ENCODE results near the gene KRTAP4-5.
"Not testable (repeated sequence)": the region's sequence is repeated elsewhere in the genome, so short reads cannot be mapped to it uniquely, and the experiment has no call there.

KRTAP4-5 gene

DNA sequence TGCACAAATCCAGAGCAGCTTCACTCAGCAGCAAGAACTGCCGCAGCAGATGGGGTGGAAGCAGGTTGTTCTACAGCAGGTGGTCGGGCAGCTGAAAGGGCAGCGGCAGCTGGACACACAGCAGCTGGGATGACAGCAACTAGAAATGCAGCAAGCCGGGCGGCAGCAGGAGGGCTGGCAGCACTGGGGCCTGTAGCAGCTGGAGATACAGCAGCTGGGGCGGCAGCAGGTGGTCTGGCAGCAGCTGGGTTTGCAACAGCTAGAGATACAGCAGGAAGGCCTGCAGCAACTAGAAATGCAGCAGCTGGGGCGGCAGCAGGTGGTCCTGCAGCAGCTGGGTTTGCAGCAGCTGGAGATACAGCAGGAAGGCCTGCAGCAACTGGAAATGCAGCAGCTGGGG, 17.9 kb upstream of the KRTAP4-5 start:
- no peak for DNase-seq (ENCODE audit: low spot score in 2 of 2)
- in situ Hi-C loops (cut with MboI; ENCODE audit: low sequenced_read_pairs), result no loop called here
- no peak overlapping the region for H3K4me3 ChIP-seq
- H3K4me1 ChIP-seq, result no peaks in the 10 kb centered on the region
- no peaks in the 10 kb centered on the region for H3K36me3 ChIP-seq (replicated peaks)
- no peaks in the 10 kb centered on the region for H3K9me3 ChIP-seq
- peaks cover 3% of the 10 kb centered on the region; the same call in 1 of the 2 replicates for H3K27me3 ChIP-seq (ENCODE audit: low read depth)

- Histone ChIP-seq H3K4me3 (no peak overlapping the region), H3K36me3 (replicated peaks) (no peaks in the 10 kb centered on the region), H3K9me3 (no peaks in the 10 kb centered on the region), H3K4me1 (no peaks in the 10 kb centered on the region), H3K27me3 (ENCODE audit: low read depth) (peaks cover 6% of the 10 kb centered on the region; the same call in 1 of the 2 replicates)
- in situ Hi-C loops (cut with MboI; ENCODE audit: low sequenced_read_pairs), result no loop called here
- DNase-seq (ENCODE audit: low spot score in 2 of 2), result no peak
Observed at GRCh38 chr17:41163828-41164227, 14.2 kb upstream of the KRTAP4-5 start.

GRCh38 chr17:41160648-41161047, 11.0 kb upstream of the KRTAP4-5 start, which contains the start of gene KRTAP4-4:
TSS of gene KRTAP4-4 (minus strand) at chr17:41160748. CDS start at chr17:41160691, 57 bp downstream.
- H3K36me3 ChIP-seq (replicated peaks), result no peaks in the 10 kb centered on the region
- DNase-seq (ENCODE audit: low spot score in 2 of 2), result no peak
- H3K4me1 ChIP-seq, result no peaks in the 10 kb centered on the region
- H3K9me3 ChIP-seq, result no peaks in the 10 kb centered on the region
- peaks cover 6% of the 10 kb centered on the region; the same call in 1 of the 2 replicates for H3K27me3 ChIP-seq (ENCODE audit: low read depth)
- H3K4me3 ChIP-seq, result no peak within 1 kb of the TSS
- in situ Hi-C loops (cut with MboI; ENCODE audit: low sequenced_read_pairs), result no loop called here

GRCh38 chr17:41160190-41160589, 10.6 kb upstream of the KRTAP4-5 start:
- DNase-seq (ENCODE audit: low spot score in 2 of 2); H3K9me3 ChIP-seq; H3K36me3 ChIP-seq (replicated peaks); in situ Hi-C loops (cut with MboI; ENCODE audit: low sequenced_read_pairs); H3K27me3 ChIP-seq (ENCODE audit: low read depth); H3K4me3 ChIP-seq; H3K4me1 ChIP-seq: not testable (repeated sequence)

DNA sequence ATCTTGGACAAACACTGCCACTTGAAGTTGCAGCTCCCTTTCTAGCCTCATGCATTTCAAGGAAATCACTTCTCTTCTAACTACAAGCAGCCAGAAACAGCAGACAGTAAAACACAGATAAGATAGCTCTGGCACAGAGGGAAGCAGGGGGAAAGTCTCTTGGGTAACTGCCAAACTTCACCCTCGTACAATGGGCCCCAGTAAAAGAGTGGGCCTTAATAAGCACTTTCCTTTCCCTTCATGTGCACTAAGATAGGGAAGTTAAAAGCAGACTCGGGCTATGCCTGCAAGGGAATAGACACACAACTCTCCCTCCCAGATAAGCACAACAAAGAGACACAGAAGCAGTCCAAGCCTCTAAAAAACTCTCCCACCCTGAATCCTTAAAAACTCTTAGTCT, 4.2 kb upstream of the KRTAP4-5 start:
- Histone ChIP-seq H3K4me3 (no peak overlapping the region), H3K36me3 (replicated peaks) (no peaks in the 10 kb centered on the region), H3K9me3 (no peaks in the 10 kb centered on the region), H3K27me3 (ENCODE audit: low read depth) (peaks cover 5% of the 10 kb centered on the region; the same call in 1 of the 2 replicates), H3K4me1 (no peaks in the 10 kb centered on the region)
- no peak for DNase-seq (ENCODE audit: low spot score in 2 of 2)
- in situ Hi-C loops (cut with MboI; ENCODE audit: low sequenced_read_pairs), result no loop called here

- Histone ChIP-seq H3K9me3 (no peaks in the 10 kb centered on the region; the same call in 1 of the 2 replicates), H3K4me1 (no peaks in the 10 kb centered on the region), H3K4me3 (no peak overlapping the region), H3K36me3 (replicated peaks) (no peaks in the 10 kb centered on the region), H3K27me3 (ENCODE audit: low read depth) (peaks cover 7% of the 10 kb centered on the region; the same call in 1 of the 2 replicates)
- no peak for DNase-seq (ENCODE audit: low spot score in 2 of 2)
- in situ Hi-C loops (cut with MboI; ENCODE audit: low sequenced_read_pairs), result no loop called here
Observed at GRCh38 chr17:41151525-41151924, 1.9 kb upstream of the KRTAP4-5 start.

DNA sequence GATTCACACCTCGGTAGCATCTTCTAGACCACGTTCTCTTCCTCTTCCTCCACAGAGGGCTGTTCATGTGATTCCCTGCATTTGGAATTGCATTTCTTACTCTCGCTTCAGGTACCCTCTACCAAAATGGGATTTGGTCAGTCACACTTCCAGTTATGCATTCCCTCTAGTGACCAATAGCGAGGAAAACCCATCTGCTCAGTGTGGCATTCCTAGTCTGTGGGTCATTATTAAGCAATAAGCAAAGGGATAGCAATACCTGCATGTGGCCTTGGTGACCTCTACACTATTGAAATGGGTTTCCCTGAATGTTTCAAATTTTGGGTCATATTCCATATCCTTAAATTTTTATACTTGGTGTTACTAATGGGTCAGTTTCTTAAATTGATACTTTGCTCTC, 401 bp upstream of the KRTAP4-5 start:
- no peak for DNase-seq (ENCODE audit: low spot score in 2 of 2)

DNA sequence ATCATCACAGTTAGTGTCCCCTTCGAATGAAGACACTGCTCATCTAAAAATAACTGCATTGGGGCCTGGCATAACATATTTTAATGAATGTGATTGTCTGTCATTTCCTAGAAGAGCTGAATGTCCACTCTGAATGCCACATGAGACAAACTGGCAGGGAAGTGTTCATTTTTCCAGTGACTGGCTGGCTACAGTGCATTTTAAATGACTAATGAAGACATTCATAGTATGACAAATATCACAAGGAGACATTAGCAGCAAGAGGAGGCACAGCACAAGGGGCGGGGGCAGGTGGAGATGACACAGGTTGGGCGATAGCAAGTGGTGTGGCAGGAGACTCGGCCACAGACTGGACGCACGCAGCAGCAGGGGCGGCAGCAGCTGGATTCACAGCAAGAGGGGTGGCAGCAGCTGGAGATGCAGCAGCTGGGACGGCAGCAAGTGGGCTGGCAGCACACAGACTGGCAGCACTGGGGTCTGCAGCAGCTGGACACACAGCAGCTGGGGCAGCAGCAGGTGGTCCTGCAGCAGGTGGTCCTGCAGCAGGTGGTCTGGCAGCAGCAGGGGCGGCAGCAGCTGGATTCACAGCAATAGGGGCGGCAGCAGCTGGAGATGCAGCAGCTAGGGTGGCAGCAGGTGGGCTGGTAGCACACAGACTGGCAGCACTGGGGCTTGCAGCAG, 514 bp downstream of the KRTAP4-5 start:
- H3K9me3 ChIP-seq; H3K4me3 ChIP-seq; in situ Hi-C loops (cut with MboI; ENCODE audit: low sequenced_read_pairs); H3K4me1 ChIP-seq; H3K36me3 ChIP-seq (replicated peaks); DNase-seq (ENCODE audit: low spot score in 2 of 2): not testable (repeated sequence)
- peaks cover 11% of the 10 kb centered on the region; the same call in 1 of the 2 replicates for H3K27me3 ChIP-seq (ENCODE audit: low read depth)

More for the DNA sequence above, 401 bp upstream of the KRTAP4-5 start:
- no peaks in the 10 kb centered on the region for H3K36me3 ChIP-seq (replicated peaks)
- no peaks in the 10 kb centered on the region for H3K4me1 ChIP-seq
- peaks cover 11% of the 10 kb centered on the region; the same call in 1 of the 2 replicates for H3K27me3 ChIP-seq (ENCODE audit: low read depth)
- in situ Hi-C loops (cut with MboI; ENCODE audit: low sequenced_read_pairs), result no loop called here
- no peaks in the 10 kb centered on the region; the same call in 1 of the 2 replicates for H3K9me3 ChIP-seq
- H3K4me3 ChIP-seq, result no peak overlapping the region

DNA sequence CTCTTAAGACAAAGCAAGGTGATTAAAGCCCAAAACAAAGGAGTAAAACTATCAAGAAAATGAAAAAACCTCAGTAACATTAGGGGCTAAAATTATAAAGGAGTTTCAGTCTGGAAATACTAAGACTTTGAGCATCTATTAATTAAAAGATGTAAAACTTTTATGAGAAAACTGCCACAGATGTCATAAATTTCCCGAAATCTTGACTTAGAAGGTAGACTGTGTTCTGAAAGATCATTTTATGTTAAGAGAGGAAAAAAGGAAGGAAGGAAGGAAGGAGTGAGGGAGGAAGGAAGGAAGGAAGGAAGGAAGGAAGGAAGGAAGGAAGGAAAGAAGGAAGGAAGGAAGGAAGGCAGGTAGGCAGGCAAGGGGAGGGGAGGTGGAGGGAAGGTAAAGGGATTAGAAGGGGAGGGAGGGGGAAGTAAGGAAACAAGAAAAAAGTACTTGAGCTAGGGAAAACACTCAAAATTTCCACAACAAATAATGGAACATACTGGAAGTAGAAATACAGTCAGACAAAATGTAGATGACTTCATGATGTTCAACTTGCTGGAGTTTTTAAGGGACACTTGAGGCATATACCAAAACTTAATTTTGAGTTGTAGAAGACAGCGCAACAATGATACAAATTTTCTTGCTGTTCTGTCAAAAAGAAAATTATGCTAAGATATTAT, 2.0 kb downstream of the KRTAP4-5 start:
- DNase-seq (ENCODE audit: low spot score in 2 of 2), result no peak
- Histone ChIP-seq H3K36me3 (replicated peaks) (no peaks in the 10 kb centered on the region), H3K4me3 (no peak overlapping the region), H3K4me1 (no peaks in the 10 kb centered on the region), H3K9me3 (no peaks in the 10 kb centered on the region; the same call in 1 of the 2 replicates), H3K27me3 (ENCODE audit: low read depth) (peaks cover 5% of the 10 kb centered on the region; the same call in 1 of the 2 replicates)
- in situ Hi-C loops (cut with MboI; ENCODE audit: low sequenced_read_pairs), result no loop called here

DNA sequence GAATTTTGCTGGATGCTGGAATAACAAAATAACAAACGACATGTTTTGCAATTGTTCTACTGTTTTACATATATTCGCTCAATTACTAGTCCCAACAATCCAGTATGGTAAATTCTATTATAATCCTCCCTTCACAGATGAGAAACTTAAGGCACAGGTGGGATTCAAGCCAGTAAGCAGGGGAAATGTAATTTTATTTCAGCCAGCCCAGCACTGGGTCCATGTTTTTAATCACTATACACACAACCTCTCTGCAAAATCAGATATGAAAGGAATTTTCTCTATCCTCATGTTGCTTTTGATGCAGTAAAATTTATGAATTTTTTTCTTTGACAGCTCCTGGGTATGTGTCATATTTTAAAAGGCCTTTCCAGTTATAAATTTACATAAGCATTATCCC, 4.4 kb downstream of the KRTAP4-5 start:
- Histone ChIP-seq H3K4me1 (no peaks in the 10 kb centered on the region), H3K36me3 (replicated peaks) (no peaks in the 10 kb centered on the region), H3K9me3 (no peaks in the 10 kb centered on the region; the same call in 1 of the 2 replicates), H3K4me3 (no peak overlapping the region), H3K27me3 (ENCODE audit: low read depth) (0 out of 2 replicates have a peak, but pooled peaks cover 5% of the 10 kb centered on the region)
- in situ Hi-C loops (cut with MboI; ENCODE audit: low sequenced_read_pairs), result no loop called here
- no peak for DNase-seq (ENCODE audit: low spot score in 2 of 2)

GRCh38 chr17:41144846-41145245, 4.8 kb downstream of the KRTAP4-5 start:
- Histone ChIP-seq H3K27me3 (ENCODE audit: low read depth) (0 out of 2 replicates have a peak, but pooled peaks cover 5% of the 10 kb centered on the region), H3K36me3 (replicated peaks) (no peaks in the 10 kb centered on the region), H3K4me1 (no peaks in the 10 kb centered on the region), H3K9me3 (no peaks in the 10 kb centered on the region; the same call in 1 of the 2 replicates), H3K4me3 (no peak overlapping the region)
- no peak for DNase-seq (ENCODE audit: low spot score in 2 of 2)
- in situ Hi-C loops (cut with MboI; ENCODE audit: low sequenced_read_pairs), result no loop called here

DNA sequence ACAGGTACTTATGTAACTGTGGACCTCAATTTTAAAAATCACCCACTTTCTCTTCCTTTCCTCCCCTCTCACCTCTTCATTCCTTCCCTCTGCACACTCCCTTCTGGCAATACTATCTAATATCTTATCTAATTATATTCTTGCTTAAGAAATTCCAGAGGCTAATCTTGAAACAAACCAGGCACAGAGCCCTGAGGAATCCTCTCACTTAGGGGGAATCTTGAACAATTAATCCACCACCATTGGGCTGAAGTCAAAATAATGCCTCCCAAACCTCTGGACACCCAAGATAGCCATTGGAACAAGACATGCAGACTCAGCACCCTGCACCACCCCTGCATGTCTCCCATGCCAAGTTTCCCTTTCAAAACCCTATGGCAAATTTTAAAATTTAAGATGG, 8.3 kb downstream of the KRTAP4-5 start:
- Histone ChIP-seq H3K27me3 (ENCODE audit: low read depth) (0 out of 2 replicates have a peak, but pooled peaks cover 3% of the 10 kb centered on the region), H3K9me3 (no peaks in the 10 kb centered on the region), H3K4me3 (no peak overlapping the region), H3K4me1 (no peaks in the 10 kb centered on the region), H3K36me3 (replicated peaks) (no peaks in the 10 kb centered on the region)
- no peak for DNase-seq (ENCODE audit: low spot score in 2 of 2)
- in situ Hi-C loops (cut with MboI; ENCODE audit: low sequenced_read_pairs), result no loop called here

DNA sequence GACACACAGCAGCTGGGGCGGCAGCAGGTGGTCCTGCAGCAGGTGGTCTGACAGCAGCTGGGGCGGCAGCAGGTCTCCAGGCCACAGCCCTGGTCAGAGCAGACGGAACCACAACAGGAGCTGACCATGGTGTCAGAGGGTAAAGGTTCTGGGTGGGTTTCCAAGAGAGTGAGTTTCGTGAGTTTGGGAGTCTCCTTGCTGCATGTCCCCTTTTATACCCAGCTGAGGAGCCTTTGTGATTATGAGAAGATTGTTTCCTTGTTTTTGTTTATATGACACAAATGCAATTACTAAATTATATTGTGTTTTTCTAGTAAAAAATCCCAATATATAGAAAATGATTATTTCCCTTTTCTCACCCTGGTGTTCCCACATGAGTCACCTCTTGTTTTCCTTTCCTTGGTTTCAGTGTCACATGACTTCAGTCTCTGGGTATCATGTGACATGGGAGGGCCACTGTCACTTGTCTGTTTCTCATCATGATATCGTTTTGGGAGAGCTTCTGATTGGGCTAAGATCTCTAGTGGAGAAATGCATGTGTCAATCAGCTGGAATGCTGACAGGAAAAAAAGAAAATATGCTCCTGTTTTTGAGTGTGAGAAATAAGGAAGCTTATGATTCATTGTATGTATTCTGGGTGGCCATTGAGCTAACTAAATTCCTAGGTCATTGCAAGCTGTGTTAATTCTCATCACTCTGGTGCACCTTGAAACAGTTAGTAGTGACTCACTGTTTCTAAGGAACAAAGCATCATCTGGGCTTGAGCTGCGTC, 9.1 kb downstream of the KRTAP4-5 start, which contains the start of gene KRTAP4-6:
TSS of gene KRTAP4-6 (minus strand) at position 185 of the 772 bp plus-strand sequence. CDS start at position 128, 57 bp downstream.
- no peak for DNase-seq (ENCODE audit: low spot score in 2 of 2)
- Histone ChIP-seq H3K9me3 (no peaks in the 10 kb centered on the region), H3K4me1 (no peaks in the 10 kb centered on the region), H3K36me3 (replicated peaks) (no peaks in the 10 kb centered on the region), H3K4me3 (no peak within 1 kb of the TSS), H3K27me3 (ENCODE audit: low read depth) (no peaks in the 10 kb centered on the region)
- in situ Hi-C loops (cut with MboI; ENCODE audit: low sequenced_read_pairs), result no loop called here

Measured in HAP-1 (cell line).